LNCAP (cell line): Measurements from ENCODE around the gene XRCC2.

Source experiments
- TF ChIP-seq, protein P1 (sequence below): fragments of 450-650 bp; IDR thresholded peaks from 2 replicates; pipeline ENCODE4 v1.5.1; 2017; ENCODE audit warnings: mild to moderate bottlenecking

The XRCC2 gene

DNA sequence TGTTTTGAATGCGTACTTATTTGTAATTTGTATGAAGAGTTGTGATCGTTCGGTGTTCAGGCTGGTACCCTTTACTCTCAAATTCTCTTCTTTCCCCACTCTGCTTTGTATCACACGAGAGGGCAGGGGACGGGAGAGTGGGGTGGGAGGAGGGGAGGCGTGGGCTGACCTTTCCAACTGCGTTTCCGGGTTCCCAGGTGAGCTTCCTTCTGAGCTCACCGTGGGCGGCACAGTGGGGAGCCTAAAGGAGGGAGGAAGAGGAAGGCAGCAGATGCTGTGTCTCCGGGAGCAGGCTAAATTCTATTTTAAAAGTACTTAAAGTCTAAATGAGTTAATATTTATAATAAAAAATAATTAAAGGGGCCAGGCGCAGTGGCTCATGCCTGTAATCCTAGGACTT, 7.4 kb upstream of the XRCC2 start:
- TF ChIP-seq, protein P1, sequence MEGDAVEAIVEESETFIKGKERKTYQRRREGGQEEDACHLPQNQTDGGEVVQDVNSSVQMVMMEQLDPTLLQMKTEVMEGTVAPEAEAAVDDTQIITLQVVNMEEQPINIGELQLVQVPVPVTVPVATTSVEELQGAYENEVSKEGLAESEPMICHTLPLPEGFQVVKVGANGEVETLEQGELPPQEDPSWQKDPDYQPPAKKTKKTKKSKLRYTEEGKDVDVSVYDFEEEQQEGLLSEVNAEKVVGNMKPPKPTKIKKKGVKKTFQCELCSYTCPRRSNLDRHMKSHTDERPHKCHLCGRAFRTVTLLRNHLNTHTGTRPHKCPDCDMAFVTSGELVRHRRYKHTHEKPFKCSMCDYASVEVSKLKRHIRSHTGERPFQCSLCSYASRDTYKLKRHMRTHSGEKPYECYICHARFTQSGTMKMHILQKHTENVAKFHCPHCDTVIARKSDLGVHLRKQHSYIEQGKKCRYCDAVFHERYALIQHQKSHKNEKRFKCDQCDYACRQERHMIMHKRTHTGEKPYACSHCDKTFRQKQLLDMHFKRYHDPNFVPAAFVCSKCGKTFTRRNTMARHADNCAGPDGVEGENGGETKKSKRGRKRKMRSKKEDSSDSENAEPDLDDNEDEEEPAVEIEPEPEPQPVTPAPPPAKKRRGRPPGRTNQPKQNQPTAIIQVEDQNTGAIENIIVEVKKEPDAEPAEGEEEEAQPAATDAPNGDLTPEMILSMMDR, result no peak

DNA sequence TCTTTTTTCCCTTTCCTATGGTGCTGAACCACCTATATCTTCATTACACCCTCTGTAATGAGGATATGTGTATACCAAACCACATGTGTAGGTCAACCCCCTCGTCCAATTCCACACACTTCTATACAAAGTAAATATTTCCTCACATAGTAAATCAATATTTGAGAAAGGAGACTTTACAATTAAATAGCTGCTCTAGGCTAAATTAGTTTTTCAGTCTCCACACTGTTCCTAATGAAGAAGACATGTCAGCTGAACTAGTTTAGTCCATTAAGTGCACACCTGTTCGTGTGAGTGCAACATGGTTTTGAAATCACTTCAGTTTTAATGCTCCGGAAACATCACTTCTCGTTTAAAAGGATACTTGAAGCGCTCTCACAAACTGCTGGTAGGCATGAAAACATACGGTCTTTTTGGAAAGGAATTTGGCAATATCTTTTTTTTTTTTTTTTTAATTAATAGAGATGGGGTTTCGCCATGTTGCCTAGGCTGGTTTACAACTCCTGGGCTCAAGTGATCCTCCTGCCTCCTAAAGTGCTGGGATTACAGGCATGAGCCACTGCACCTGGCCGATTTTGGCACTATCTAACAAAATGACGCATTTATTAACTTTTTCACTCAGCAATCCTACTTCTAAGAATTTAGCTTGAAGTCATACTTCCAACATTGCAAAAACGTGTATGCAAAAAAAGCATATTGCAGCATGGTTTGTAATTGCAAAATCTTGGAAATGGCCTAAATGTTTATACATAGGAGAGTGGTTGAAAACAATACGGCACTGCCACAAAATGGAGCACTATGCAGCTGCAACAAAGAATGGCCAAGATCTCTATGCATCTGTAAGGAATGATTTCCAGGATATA, 2.1 kb upstream of the XRCC2 start:
- TF ChIP-seq, protein P1, result no peak

DNA sequence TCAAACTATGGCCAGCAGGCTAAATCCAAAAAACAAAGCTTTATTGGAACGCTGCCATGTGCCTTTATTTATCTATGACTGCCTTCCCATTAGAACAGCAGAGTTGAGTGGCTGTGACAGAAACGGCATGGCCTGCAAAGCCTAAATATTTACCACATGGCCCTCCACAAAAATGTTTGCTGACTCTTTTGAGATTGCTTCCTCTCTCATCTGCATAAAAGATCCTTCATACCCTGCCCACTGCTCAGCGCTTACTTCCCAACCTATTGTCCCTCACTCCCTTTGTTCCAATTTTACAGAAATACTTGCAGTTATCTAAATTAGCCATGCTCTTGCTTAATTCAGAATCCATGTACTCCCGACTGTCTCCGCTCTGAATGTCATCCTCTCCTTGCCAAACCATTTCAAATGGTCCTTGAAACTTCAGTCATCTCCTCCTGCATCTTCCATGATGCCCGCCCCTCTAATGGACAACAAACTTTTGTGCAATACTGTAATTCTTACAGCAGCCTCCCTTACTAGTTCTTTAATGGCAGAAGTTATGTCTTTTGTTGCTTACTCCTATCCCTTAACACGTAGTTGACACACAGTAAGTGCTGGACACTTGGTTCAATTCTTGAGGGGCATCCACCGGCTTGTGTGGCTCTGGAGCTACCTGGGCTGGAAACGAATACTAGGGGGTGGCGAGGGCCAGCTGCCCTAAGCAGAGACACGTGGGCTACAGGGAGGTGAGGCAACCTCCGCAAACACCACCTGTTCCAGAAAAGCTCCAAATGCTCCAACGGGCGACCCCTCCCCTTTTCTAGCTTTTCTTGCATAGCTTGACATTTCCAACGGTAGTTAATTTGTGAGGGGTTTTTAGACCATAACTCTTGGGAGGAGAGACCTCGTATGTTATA, 832 bp downstream of the XRCC2 start:
- TF ChIP-seq, protein P1, result no peak

DNA sequence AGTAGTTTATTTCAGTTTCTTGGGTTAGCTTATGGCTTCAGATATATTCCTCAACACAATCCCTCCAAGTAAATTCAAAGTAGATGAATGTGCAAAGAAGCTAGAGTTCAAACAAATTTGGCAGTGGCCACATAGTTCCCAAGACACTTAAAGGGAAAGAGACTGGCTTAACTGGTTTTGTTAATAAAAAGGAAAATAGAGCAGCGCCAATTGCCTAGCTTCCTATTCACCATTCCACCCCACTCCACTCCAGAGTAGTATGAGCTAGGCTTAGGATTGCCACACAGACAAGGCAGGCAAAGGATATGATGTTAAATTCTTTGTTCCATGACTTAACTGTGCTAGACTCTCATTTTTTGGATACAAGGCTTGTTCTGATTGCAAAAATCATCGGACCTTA, 2.0 kb downstream of the XRCC2 start:
- TF ChIP-seq, protein P1, result no peak

DNA sequence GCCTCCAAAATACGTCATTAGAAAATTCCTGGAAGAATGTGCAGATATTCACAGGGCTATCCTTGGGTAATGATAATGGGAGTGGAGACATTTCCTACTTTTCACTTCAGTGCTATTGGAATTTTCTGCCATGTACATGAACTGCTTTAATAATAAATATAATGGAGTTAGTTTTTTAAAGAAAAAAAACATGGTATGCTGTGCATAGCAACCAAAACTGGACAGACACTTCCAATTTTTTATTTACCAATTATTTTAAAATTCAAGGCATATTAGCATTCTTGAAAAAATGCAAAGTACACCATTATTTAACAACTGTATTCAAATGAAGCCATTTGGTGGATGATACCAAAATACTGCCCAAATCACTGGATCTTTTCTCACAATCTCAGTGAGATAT, 3.3 kb downstream of the XRCC2 start:
- TF ChIP-seq, protein P1, result no peak

DNA sequence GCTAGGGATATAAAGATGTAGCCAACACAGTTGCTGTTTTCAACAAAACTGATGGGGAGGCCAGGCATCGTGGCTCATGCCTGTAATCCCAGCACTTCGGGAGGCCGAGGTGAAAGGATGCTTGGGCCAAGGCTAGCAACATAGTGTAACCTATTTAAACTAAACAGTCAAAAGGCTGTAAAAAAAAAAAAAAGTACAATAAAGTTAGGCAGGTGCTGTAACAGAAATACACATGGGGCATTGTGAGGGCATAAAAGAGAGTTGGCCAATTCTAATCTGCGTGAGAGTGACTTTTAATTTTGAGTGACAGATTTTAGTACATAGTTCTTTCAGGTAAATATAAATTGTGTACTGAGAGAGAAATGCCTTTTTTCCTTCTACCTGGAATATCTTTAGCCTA, 6.2 kb downstream of the XRCC2 start:
- TF ChIP-seq, protein P1, result no peak

DNA sequence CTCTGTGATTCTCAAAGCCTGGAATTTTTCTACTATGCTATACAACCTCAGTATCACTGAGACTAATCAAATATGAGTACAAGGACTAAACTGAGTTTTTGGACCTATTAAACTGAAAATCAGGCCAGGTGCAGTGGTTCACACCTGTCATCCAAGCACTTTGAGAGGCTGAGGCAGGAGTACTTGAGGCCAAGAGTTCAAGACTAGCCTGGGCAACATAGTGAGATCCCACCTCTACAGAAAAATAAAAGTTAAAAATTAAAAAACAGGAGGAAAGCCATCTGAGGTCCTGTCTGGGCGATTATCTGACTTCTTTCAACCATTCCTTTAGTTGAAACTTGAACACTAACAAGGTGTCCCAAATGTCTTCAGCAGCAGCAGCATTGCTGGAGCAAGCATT, 7.0 kb downstream of the XRCC2 start:
- TF ChIP-seq, protein P1, result no peak
